Astrocyte (in vitro differentiated cells and primary cell): ENCODE results near the gene MESP2. TPM values are rescaled to one million over a fixed set of nuclear protein-coding genes. Genes with fewer than 3 reads are reported as not detected.

Source experiments
- DNase-seq: peaks from one replicate; pipeline ENCODE4 v3.0.0-alpha.2; 2010; ENCODE audit warnings: low read depth
- FAIRE-seq: peaks from 2 replicates; lab custom pipeline; 2011; peaks lifted over from hg19 to GRCh38; lab: Jason Lieb, UNC
- H2AFZ ChIP-seq: 2 replicates; pipeline ENCODE4 v1.6.0; 2012; ENCODE audit warnings: low read depth, low read length, inconsistent platforms
- H3K27ac ChIP-seq: 2 replicates; pipeline ENCODE4 v1.5.1; 2011; ENCODE audit warnings: low read depth, low read length, inconsistent platforms
- H3K27me3 ChIP-seq: 2 replicates; pipeline ENCODE4 v1.6.0; 2011; ENCODE audit warnings: low read length, inconsistent platforms; ENCODE audit not compliant: insufficient read depth
- H3K36me3 ChIP-seq: 2 replicates; pipeline ENCODE4 v1.5.1; 2011; ENCODE audit warnings: low read length, inconsistent platforms; ENCODE audit not compliant: insufficient read depth
- H3K4me1 ChIP-seq: 2 replicates; pipeline ENCODE4 v1.5.1; 2011; ENCODE audit warnings: low read length, inconsistent platforms; ENCODE audit not compliant: insufficient read depth
- H3K4me2 ChIP-seq: 2 replicates; pipeline ENCODE4 v1.6.0; 2012; ENCODE audit warnings: low read length, inconsistent platforms
- H3K4me3 ChIP-seq: 2 replicates; pipeline ENCODE4 v1.5.1; 2011; ENCODE audit warnings: low read depth, mild to moderate bottlenecking, low read length, inconsistent platforms; ENCODE audit not compliant: insufficient read depth
- H3K79me2 ChIP-seq: 2 replicates; pipeline ENCODE4 v1.6.0; 2012; ENCODE audit warnings: mild to moderate bottlenecking, low read length, inconsistent platforms; ENCODE audit not compliant: insufficient read depth
- H3K9ac ChIP-seq: 2 replicates; pipeline ENCODE4 v1.6.0; 2012; ENCODE audit warnings: mild to moderate bottlenecking, low read length, inconsistent platforms
- H3K9me3 ChIP-seq: 2 replicates; pipeline ENCODE4 v1.5.1; 2012; ENCODE audit warnings: low read depth, mild to moderate bottlenecking, low read length, inconsistent platforms; ENCODE audit not compliant: insufficient read depth
- H4K20me1 ChIP-seq: 2 replicates; pipeline ENCODE4 v1.6.0; 2012; ENCODE audit warnings: low read length, inconsistent platforms; ENCODE audit not compliant: insufficient read depth
- H3K27ac Mint-ChIP-seq: one replicate; pipeline ENCODE4 v1.8.0; 2021; ENCODE audit warnings: mild to moderate bottlenecking, mixed read lengths; ENCODE audit not compliant: unreplicated experiment
- H3K27me3 Mint-ChIP-seq: one replicate; pipeline ENCODE4 v1.8.0; 2021; ENCODE audit warnings: low read depth, mixed read lengths; ENCODE audit not compliant: unreplicated experiment
- H3K36me3 Mint-ChIP-seq: one replicate; pipeline ENCODE4 v1.8.0; 2021; ENCODE audit warnings: low read depth, mixed read lengths; ENCODE audit not compliant: unreplicated experiment
- H3K4me1 Mint-ChIP-seq: one replicate; pipeline ENCODE4 v1.8.0; 2021; ENCODE audit warnings: low read depth, mixed read lengths; ENCODE audit not compliant: unreplicated experiment
- H3K4me3 Mint-ChIP-seq: one replicate; pipeline ENCODE4 v1.8.0; 2021; ENCODE audit warnings: mild to moderate bottlenecking, moderate library complexity, mixed read lengths; ENCODE audit not compliant: unreplicated experiment
- H3K9me3 Mint-ChIP-seq: one replicate; pipeline ENCODE4 v1.8.0; 2021; ENCODE audit warnings: mild to moderate bottlenecking, mixed read lengths; ENCODE audit not compliant: unreplicated experiment
- EZH2 ChIP-seq: IDR thresholded peaks from 2 replicates; pipeline ENCODE4 v1.6.1; 2012; ENCODE audit warnings: mild to moderate bottlenecking, low read length, inconsistent platforms; ENCODE audit not compliant: insufficient read depth
- total RNA-seq: library from RNA; stranded (reverse); gene quantifications from 2 replicates; pipeline ENCODE4 v1.2.1, GENCODE V29; 2021
- TF ChIP-seq, protein P1 (sequence below): IDR thresholded peaks from 2 replicates; pipeline ENCODE4 v1.5.1; 2011; ENCODE audit warnings: low read depth, mild to moderate bottlenecking, inconsistent platforms, low read length, moderate library complexity; ENCODE audit not compliant: insufficient read depth

MESP2 gene
- total RNA-seq, 1 donor from 2014 or later, result not detected

DNA sequence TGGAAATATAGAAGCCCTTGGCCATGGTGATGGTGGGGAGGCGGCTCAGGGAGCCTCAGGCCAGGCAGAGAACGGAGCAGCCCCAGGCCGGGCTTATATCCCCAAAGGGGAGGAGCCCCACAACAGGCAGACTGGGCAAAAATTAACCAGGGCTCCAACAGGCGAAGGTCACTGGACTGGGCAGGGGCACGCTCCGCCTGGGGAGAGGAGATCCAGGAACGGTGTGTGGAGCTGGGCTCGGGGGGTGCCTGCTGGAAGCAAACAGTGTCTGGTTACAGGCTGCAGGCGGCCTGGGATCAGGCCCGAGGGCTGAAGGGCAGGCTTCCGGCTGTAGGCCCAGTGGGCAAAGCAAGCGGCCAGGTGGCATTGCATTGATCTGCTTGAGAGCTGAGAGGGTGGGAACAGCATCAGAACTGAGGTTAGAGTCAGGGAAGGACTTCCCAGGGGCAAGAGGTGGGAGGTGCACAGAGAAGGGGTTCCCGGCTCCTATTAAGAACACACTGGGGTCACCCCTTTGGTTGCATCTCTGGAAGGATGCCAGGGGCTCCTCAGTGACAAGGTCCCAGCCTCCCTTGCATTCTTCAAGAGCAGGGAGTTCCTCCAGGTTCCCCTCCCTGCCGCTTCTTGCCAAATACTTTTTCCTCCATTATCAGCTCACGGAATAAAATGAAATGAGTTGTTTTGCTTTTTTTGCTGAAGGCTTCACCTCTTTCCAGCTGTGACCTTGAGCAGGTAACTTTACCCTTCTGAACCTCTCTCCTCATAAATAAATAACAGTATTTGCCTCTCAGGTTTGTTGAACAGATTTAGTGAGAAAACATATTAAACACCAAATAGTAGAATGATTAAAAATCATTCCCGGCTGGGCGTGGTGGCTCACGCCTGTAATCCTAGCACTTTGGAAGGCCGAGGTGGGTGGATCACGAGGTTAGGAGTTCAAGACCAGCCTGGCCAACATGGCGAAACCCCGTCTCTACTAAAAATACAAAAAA lies 30.7 kb downstream of the MESP2 start:
- Histone ChIP-seq H3K27me3 (no peaks in the 10 kb centered on the region), H4K20me1 (peaks cover 19% of the 10 kb centered on the region), H3K27ac (no peak overlapping the region), H3K36me3 (peaks cover 16% of the 10 kb centered on the region), H3K79me2 (peaks cover 37% of the 10 kb centered on the region), H3K4me2 (no peak overlapping the region), H3K4me1 (peaks cover 12% of the 10 kb centered on the region), H3K9ac (no peak overlapping the region), H3K9me3 (no peaks in the 10 kb centered on the region), H3K4me3 (no peak overlapping the region), H2AFZ (no peak overlapping the region)
- no peaks in the 10 kb centered on the region for H3K36me3 Mint-ChIP-seq
- no peak for DNase-seq
- TF ChIP-seq EZH2, result no peak
- TF ChIP-seq, protein P1, sequence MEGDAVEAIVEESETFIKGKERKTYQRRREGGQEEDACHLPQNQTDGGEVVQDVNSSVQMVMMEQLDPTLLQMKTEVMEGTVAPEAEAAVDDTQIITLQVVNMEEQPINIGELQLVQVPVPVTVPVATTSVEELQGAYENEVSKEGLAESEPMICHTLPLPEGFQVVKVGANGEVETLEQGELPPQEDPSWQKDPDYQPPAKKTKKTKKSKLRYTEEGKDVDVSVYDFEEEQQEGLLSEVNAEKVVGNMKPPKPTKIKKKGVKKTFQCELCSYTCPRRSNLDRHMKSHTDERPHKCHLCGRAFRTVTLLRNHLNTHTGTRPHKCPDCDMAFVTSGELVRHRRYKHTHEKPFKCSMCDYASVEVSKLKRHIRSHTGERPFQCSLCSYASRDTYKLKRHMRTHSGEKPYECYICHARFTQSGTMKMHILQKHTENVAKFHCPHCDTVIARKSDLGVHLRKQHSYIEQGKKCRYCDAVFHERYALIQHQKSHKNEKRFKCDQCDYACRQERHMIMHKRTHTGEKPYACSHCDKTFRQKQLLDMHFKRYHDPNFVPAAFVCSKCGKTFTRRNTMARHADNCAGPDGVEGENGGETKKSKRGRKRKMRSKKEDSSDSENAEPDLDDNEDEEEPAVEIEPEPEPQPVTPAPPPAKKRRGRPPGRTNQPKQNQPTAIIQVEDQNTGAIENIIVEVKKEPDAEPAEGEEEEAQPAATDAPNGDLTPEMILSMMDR, result no peak
- peak overlapping the region; percentile 53 for H3K27ac Mint-ChIP-seq
- H3K9me3 Mint-ChIP-seq, result no peaks in the 10 kb centered on the region
- H3K4me1 Mint-ChIP-seq, result no peaks in the 10 kb centered on the region
- peaks cover 30% of the 10 kb centered on the region for H3K27me3 Mint-ChIP-seq
- no peak for FAIRE-seq
- no peak overlapping the region for H3K4me3 Mint-ChIP-seq

DNA sequence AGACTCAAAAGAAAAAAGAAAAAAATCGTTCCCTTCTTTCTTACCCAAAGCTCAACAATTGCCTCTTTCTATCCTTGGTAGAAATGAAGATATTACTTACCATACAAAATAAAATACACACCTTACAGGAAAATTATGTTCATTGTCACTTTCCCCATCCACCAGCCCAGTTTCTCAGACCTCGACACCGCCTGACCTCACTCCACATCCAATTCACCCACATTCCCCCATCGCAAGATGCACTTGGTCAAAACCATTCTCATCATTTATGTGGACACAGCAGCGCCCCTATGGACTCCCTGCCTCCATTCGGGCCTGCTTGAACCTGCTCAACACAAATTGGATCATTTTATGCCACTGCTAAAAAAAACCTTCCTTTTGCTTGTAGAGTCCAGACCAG lies 31.6 kb downstream of the MESP2 start:
- H3K27ac Mint-ChIP-seq, result no peak overlapping the region
- Histone ChIP-seq H3K36me3 (peaks cover 16% of the 10 kb centered on the region), H3K27ac (no peak overlapping the region), H3K9ac (no peak overlapping the region), H3K9me3 (no peaks in the 10 kb centered on the region), H3K4me1 (peaks cover 18% of the 10 kb centered on the region), H2AFZ (no peak overlapping the region), H3K79me2 (peaks cover 45% of the 10 kb centered on the region), H3K4me2 (no peak overlapping the region), H4K20me1 (peaks cover 28% of the 10 kb centered on the region), H3K27me3 (no peaks in the 10 kb centered on the region), H3K4me3 (no peak overlapping the region)
- DNase-seq (no peak), FAIRE-seq (no peak)
- TF ChIP-seq EZH2, result no peak
- TF ChIP-seq, protein P1, result no peak
- no peaks in the 10 kb centered on the region for H3K4me1 Mint-ChIP-seq
- H3K4me3 Mint-ChIP-seq, result no peak overlapping the region
- H3K36me3 Mint-ChIP-seq, result no peaks in the 10 kb centered on the region
- H3K9me3 Mint-ChIP-seq, result no peaks in the 10 kb centered on the region
- peaks cover 25% of the 10 kb centered on the region for H3K27me3 Mint-ChIP-seq
